ENCODE data around the gene FRMPD4.

The FRMPD4 gene

DNA sequence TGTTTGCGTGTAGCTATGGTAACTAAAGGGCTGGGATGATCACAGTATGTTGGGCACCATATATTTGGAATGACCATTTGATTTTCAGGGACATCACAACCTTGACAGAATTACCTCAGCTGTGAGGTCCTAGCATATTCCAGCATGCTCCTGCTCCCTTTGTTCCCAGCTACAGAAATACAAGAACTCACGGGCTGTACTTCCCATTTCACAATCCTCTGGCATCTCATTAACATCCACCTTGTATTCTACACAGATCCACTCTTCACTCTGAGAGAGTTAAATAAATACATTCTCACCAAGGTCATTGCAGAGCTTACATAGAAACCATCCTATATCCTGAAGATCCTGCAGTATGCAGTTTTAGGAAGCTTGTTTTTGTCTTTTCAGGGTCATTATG is 169.7 kb downstream of the FRMPD4 start:
- no peak for DNase-seq

GRCh38 chrX:12308420-12308819 is 170.1 kb downstream of the FRMPD4 start:
- DNase-seq: no peak

- DNase-seq: no peak
Measured at GRCh38 chrX:12309040-12309743, 170.9 kb downstream of the FRMPD4 start.

GRCh38 chrX:12309744-12310076 is 171.4 kb downstream of the FRMPD4 start:
- DNase-seq: no peak

- DNase-seq: no peak
Measured at GRCh38 chrX:12314651-12315050, 176.4 kb downstream of the FRMPD4 start.

DNA sequence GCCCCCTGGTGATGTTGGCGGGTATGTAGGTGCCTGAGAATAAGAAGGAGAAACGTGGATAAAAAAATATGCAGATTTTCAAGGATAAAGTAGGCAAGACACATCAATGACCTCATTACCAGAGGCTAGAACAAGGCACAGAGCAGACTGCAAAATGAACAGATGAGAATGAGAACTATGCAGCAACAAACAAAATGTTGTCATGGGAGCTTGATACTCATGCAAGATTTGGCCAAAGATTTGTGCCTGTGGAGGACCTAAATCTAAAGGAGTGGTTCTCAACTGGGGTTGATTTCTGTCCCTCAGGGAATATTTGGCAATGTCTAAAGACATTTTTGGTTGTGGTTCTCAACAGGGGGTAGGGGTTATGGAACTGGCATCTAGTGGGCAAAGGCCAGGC is 177.3 kb downstream of the FRMPD4 start:
- DNase-seq: no peak

GRCh38 chrX:12319003-12319519 is 180.8 kb downstream of the FRMPD4 start:
- DNase-seq: no peak

DNA sequence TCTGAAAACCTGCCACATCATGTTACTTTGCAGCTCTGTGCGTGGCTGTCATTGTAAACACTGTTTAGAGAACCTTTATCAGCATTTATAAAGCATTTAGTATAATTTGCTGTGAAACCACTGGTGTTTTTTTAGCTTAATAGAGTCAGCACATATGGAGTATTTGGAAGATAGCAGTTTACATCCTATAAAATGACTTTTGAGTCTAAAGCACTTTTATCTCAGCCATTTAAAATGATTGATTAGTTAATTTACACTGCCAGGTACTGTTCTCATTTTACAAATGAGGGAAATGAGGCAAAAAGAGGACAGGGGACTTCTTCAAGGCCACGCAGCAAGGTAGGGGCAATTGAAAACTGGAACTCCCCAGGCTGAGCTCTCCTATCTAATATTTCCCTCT is 181.7 kb downstream of the FRMPD4 start:
- no peak for DNase-seq

GRCh38 chrX:12322031-12322430 is 183.8 kb downstream of the FRMPD4 start:
- no peak for DNase-seq

DNA sequence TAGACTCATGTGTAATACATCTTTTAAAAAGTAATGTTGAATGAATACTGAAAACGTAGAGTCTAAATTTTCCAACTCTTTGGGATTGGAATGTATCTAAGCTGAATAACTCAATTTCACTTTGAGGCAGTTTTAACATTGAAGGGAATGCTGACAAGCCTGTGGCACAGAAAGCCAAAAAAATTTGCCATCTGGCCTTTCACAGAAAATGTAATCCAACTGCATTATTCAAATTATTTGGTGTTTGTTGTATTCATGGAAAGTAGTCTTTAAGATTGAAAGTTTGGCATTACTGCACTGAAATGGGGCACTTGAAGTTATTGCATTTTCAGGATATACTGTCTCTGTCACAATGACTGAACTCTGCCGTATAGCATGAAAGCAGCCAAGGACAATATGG is 186.9 kb downstream of the FRMPD4 start:
- DNase-seq: no peak

GRCh38 chrX:12327836-12328235 is 189.6 kb downstream of the FRMPD4 start:
- DNase-seq: no peak

DNA sequence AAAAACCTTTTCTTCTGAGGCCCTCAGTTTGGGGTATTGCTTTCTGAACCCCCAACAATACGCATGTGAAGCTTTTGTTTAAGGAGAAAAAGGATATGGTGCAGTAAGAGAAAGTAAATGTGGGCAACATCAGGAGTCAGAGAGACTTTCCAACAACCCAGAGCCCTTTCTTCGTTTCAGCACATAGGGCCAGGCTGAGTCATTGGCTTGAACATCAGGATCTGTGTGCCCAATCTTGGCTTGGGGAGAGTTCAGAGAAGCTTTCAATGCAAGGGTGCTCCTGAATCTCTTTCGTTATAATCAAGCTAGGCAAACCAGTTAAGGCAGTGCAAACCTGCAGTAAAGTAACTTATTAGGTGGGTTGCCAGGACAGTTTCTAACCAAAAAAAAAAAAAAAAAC is 191.2 kb downstream of the FRMPD4 start:
- no peak for DNase-seq

GRCh38 chrX:12330841-12331240 is 192.6 kb downstream of the FRMPD4 start:
- DNase-seq: no peak

DNA sequence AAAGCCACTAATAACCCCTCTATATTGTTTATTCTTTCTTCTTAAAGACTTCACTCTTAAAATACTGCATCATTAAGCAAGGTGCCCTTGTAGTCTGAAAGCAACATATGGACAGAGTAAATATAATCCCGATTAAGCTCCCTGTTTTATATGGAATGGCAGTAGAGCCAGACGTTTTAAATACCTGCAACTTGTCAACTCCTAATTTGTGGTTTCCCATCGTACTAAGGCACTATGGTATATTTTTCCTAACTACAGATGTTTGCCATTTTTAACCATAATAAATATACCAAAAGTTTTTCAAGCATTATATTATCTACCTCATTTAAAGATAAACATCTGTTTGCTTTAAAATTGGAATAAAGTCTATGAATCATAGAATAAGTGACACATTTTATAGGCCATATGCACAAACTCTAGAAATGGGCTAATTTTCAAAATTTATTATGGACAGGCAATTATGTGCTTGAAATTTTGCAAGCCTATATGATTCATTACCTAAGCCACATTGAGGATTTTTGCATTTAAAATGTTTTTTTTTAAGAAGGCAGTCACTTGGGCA is 194.6 kb downstream of the FRMPD4 start:
- no peak for DNase-seq

GRCh38 chrX:12339921-12340320 is 201.6 kb downstream of the FRMPD4 start:
- DNase-seq: no peak

GRCh38 chrX:12344954-12345353 is 206.7 kb downstream of the FRMPD4 start:
- DNase-seq: no peak

DNA sequence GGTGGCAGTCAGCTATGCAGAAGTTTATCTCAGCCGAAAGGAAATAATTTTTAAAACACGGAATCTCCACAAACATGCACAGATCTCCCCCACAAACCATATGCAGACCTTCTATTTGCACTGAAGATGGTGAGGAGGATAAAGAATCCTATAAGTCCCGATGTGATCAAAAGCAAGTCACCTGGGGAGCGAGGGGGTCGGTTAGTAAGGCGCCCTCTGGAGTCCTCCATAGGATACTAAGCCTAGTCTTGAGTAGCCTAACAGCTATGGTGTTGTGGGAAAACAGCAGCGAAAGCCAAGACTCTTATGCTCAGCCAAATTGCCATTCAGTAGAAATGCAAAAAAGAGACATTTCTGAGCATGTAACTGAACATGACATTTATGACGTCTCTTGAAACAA is 210.9 kb downstream of the FRMPD4 start:
- no peak for DNase-seq

GRCh38 chrX:12352922-12353321 is 214.6 kb downstream of the FRMPD4 start:
- no peak for DNase-seq

DNA sequence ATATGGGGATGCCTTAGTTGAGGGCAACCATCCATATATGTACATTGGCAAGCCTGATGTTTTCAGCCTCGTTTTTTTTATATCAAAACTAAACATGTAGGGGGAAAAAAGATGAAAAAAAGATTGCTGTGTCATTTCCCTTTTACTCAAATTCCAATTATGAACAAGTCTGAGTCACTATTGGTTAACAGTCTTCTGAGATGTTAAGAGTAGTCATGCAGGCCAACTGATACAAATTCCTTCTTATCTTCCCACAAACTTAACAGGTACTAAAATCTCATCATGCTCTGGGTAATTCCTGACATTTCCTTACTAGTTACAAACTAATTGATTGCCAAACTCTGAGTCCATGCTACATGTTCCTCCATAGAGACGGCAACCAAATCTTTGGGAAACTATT is 222.1 kb downstream of the FRMPD4 start:
- no peak for DNase-seq

DNA sequence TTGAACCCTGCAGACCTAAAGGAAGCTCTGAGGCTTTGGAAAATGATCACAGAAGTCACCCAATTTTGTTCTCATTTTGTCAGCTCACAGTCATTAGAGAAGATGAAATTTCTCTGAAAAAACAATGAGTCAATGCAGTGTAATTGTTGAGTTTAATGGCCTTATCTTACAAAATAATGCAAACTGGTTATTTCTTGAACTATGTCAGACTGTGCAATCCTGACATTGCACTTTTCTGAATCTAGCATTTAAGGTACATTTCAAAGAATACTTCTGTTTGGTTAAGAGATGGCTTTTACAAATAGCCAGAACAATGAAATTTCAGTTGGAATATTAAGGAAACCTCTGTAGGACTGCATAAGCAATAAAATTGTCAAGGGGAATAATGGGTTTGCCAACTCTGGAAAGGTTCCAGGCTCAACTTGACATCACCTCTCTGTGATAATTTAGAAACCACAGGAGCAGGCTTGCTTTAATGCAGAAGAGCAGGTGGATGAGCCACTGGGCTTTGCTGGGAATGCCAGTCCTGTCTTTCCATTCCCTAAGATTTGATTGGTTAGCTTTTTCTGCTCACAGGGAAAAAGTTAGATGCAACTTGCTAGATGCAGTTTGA is 222.8 kb downstream of the FRMPD4 start:
- DNase-seq: no peak

- DNase-seq: no peak
Measured at GRCh38 chrX:12363216-12363615, 224.9 kb downstream of the FRMPD4 start.

DNA sequence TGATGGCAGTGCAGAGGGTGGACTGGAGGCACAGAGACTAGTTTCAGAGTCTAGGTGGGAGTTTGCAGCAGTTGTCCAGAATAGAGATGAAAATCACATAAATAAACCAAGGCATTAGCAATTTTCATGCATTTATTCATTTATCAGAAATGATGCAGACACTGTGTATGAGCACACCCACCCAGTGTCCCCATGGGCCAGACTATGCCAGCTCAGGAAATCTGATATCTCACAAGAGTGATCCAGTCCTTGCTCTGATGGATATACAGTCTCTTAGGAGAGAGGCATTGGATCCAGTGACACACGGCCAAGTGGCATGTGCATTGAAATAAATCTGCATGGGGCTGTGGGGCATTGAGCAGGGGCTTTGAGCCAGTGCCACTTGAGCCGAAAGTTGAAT is 228.2 kb downstream of the FRMPD4 start:
- DNase-seq: no peak

DNA sequence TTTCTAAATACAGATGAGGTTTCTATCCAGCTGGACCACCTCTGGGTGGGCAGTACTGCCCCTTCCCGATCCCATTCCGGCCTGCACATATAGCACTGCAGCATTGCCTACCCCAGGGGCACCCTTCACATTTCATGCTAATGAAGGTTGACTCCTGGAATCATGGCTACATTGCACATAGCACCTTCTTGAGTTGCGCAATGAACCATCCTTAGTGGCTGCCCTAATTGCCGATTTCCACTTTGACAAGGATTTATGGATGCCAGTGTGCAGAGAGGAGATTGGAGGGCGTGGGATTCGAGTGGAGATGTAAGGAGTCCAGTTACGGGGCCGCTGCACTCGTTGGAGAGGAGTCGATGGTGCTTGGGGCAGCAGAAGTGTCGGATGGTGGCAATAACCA is 229.0 kb downstream of the FRMPD4 start:
- no peak for DNase-seq

- DNase-seq: no peak
Measured at GRCh38 chrX:12370497-12370986, 232.3 kb downstream of the FRMPD4 start.
